ENCODE measurements around the gene DIAPH2. TPM values are rescaled to one million over a fixed set of nuclear protein-coding genes. Genes with fewer than 3 reads are reported as not detected.

The DIAPH2 gene
- total RNA-seq, 1 donor from 2014 or later, result 18.9 TPM

- Mint-ChIP-seq H3K9me3 (no peaks in the 10 kb centered on the region), H3K27me3 (no peaks in the 10 kb centered on the region), H3K4me3 (no peak overlapping the region), H3K27ac (no peak overlapping the region), H3K4me1 (ENCODE audit: unreplicated experiment) (no peaks in the 10 kb centered on the region), H3K36me3 (no peaks in the 10 kb centered on the region)
- TF ChIP-seq, protein P1, sequence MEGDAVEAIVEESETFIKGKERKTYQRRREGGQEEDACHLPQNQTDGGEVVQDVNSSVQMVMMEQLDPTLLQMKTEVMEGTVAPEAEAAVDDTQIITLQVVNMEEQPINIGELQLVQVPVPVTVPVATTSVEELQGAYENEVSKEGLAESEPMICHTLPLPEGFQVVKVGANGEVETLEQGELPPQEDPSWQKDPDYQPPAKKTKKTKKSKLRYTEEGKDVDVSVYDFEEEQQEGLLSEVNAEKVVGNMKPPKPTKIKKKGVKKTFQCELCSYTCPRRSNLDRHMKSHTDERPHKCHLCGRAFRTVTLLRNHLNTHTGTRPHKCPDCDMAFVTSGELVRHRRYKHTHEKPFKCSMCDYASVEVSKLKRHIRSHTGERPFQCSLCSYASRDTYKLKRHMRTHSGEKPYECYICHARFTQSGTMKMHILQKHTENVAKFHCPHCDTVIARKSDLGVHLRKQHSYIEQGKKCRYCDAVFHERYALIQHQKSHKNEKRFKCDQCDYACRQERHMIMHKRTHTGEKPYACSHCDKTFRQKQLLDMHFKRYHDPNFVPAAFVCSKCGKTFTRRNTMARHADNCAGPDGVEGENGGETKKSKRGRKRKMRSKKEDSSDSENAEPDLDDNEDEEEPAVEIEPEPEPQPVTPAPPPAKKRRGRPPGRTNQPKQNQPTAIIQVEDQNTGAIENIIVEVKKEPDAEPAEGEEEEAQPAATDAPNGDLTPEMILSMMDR (conservative IDR thresholded peaks at IDR 0.05), result no peak
- no peak for DNase-seq (ENCODE audit: extremely low spot score, unreplicated experiment)
Measured at GRCh38 chrX:97344724-97345123, 660.1 kb downstream of the DIAPH2 start.

DNA sequence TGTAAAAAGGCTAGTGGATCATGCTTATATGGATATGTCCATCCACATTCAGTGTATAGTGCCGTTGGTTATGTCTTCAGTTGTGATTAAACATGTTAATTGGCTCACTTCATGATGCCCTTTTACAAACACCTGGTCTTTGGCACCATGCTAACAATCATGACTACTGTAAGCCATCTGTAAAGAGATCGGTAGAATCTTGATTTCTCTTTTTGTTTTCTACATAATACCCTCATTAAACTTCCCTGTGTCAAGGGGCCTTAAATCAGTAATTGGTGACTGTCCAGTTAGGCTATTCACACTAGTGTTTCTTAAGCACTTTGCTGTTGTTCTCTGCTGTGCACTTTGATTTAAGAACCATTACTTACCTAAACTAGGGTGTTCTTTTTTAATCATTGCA is 674.3 kb downstream of the DIAPH2 start:
- H3K27ac Mint-ChIP-seq, result no peak overlapping the region
- peaks cover 2% of the 10 kb centered on the region for H3K9me3 Mint-ChIP-seq
- DNase-seq (ENCODE audit: extremely low spot score, unreplicated experiment), result no peak
- no peak overlapping the region for H3K4me3 Mint-ChIP-seq
- TF ChIP-seq, protein P1 (conservative IDR thresholded peaks at IDR 0.05), result no peak
- no peaks in the 10 kb centered on the region for H3K36me3 Mint-ChIP-seq
- no peaks in the 10 kb centered on the region for H3K27me3 Mint-ChIP-seq
- H3K4me1 Mint-ChIP-seq (ENCODE audit: unreplicated experiment), result no peaks in the 10 kb centered on the region

DNA sequence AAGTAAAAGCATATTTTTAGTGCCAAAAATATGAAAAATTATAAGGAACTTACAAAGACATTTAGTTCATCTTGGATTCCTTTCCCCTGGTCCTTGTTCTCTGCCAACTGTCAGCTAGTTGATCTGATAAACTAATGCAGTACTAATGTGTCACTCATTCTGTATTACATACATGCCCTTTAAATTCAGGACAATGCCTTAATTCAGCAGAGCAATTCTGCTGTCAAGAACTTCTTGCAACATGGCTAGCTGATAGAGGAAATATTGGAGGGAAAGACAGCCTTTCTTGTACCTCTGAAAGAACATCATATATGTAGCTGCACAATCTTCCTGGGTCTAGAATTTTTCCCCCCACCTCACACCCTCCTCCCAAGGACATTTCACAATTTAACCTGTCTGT is 679.2 kb downstream of the DIAPH2 start:
- no peak overlapping the region for H3K27ac Mint-ChIP-seq

DNA sequence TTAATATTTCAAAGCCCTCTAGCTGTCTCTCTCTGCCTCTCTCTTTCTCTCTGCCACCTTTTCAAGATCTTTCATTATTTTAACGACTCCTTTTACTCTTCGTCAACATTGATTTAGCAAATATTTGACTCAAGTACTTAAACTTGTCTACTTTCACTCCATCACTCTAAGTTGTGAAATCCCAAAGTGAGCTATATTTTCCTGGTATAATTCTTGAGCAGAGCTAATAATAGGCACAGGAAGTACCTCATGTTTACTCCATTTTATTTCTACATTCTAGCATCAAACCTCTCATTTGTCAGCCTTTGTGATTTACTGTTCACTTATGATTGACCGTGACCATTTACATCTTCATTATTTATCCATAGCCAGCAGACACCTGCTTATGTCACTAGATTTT is 681.6 kb downstream of the DIAPH2 start:
- TF ChIP-seq, protein P1 (conservative IDR thresholded peaks at IDR 0.05), result no peak
- Mint-ChIP-seq H3K36me3 (no peaks in the 10 kb centered on the region), H3K4me3 (no peak overlapping the region), H3K9me3 (no peaks in the 10 kb centered on the region), H3K27ac (no peak overlapping the region), H3K4me1 (ENCODE audit: unreplicated experiment) (no peaks in the 10 kb centered on the region), H3K27me3 (no peaks in the 10 kb centered on the region)
- DNase-seq (ENCODE audit: extremely low spot score, unreplicated experiment), result no peak

More for the DNA sequence above, 679.2 kb downstream of the DIAPH2 start:
- Mint-ChIP-seq H3K4me3 (no peak overlapping the region), H3K36me3 (no peaks in the 10 kb centered on the region), H3K9me3 (no peaks in the 10 kb centered on the region), H3K27me3 (no peaks in the 10 kb centered on the region), H3K4me1 (ENCODE audit: unreplicated experiment) (no peaks in the 10 kb centered on the region)
- TF ChIP-seq, protein P1 (conservative IDR thresholded peaks at IDR 0.05), result no peak
- DNase-seq (ENCODE audit: extremely low spot score, unreplicated experiment), result no peak

- Mint-ChIP-seq H3K9me3 (peaks cover 5% of the 10 kb centered on the region), H3K4me3 (no peak overlapping the region), H3K27me3 (no peaks in the 10 kb centered on the region), H3K4me1 (ENCODE audit: unreplicated experiment) (peaks cover 5% of the 10 kb centered on the region), H3K27ac (no peak overlapping the region), H3K36me3 (peaks cover 3% of the 10 kb centered on the region)
- TF ChIP-seq, protein P1 (conservative IDR thresholded peaks at IDR 0.05), result no peak
- DNase-seq (ENCODE audit: extremely low spot score, unreplicated experiment), result no peak
Measured at GRCh38 chrX:97367125-97367524, 682.5 kb downstream of the DIAPH2 start.

GRCh38 chrX:97369947-97370346 is 685.3 kb downstream of the DIAPH2 start:
- Mint-ChIP-seq H3K4me1 (ENCODE audit: unreplicated experiment) (peaks cover 10% of the 10 kb centered on the region), H3K27ac (no peak overlapping the region), H3K9me3 (peaks cover 5% of the 10 kb centered on the region), H3K4me3 (no peak overlapping the region), H3K36me3 (peaks cover 7% of the 10 kb centered on the region), H3K27me3 (no peaks in the 10 kb centered on the region)
- TF ChIP-seq, protein P1 (conservative IDR thresholded peaks at IDR 0.05), result no peak
- DNase-seq (ENCODE audit: extremely low spot score, unreplicated experiment), result no peak

All from type B pancreatic cell (in vitro differentiated cells).